Measurements from ENCODE around the gene HOXC11. TPM values are rescaled to one million over a fixed set of nuclear protein-coding genes. Genes with fewer than 3 reads are reported as not detected.
A peak's percentile ranks its signal among the peaks of the same experiment; 100 is the strongest.

Gene HOXC11
- polyA plus RNA-seq, 1 donor, result 2.1 TPM

GRCh38 chr12:54009171-54010052 is 36.5 kb downstream of the HOXC11 start:
- no peak for DNase-seq

- DNase-seq, result no peak
Observed at GRCh38 chr12:54010053-54010971, 37.4 kb downstream of the HOXC11 start.

GRCh38 chr12:54010972-54011664 is 38.2 kb downstream of the HOXC11 start:
- no peak for DNase-seq

GRCh38 chr12:54011665-54012532 is 39.0 kb downstream of the HOXC11 start:
- DNase-seq, result no peak

- no peak for DNase-seq
Observed at GRCh38 chr12:54012631-54013409, 39.9 kb downstream of the HOXC11 start.

- DNase-seq, result no peak
Observed at GRCh38 chr12:54014377-54015017, 41.6 kb downstream of the HOXC11 start.

- no peak for DNase-seq
Observed at GRCh38 chr12:54015018-54015931, 42.3 kb downstream of the HOXC11 start.

- no peak for DNase-seq
Observed at GRCh38 chr12:54016051-54016450, 43.1 kb downstream of the HOXC11 start.

- DNase-seq, result peak; percentile 92
Observed at GRCh38 chr12:54016478-54016964, 43.6 kb downstream of the HOXC11 start.

GRCh38 chr12:54017027-54017788 is 44.3 kb downstream of the HOXC11 start:
- no peak for DNase-seq

- peak; percentile 89 for DNase-seq
Observed at GRCh38 chr12:54017878-54018467, 45.0 kb downstream of the HOXC11 start.

GRCh38 chr12:54018468-54018984 is 45.6 kb downstream of the HOXC11 start:
- no peak for DNase-seq

- DNase-seq, result no peak
Observed at GRCh38 chr12:54019091-54019811, 46.3 kb downstream of the HOXC11 start.

GRCh38 chr12:54019924-54020590 is 47.1 kb downstream of the HOXC11 start:
- no peak for DNase-seq

GRCh38 chr12:54020591-54021405 is 47.9 kb downstream of the HOXC11 start:
- no peak for DNase-seq

Data from left kidney (tissue), 2 donors.